Measurements from ENCODE around the gene HS3ST3A1.

HS3ST3A1 gene

GRCh38 chr17:13592427-13592826 is 9.3 kb downstream of the HS3ST3A1 start:
- Histone ChIP-seq H3K9me3 (ENCODE audit: control insufficient read depth, low read length) (no peaks in the 10 kb centered on the region), H3K4me1 (ENCODE audit: control insufficient read depth, insufficient read depth, low read length, poor library complexity, severe bottlenecking) (no peaks in the 10 kb centered on the region), H3K27me3 (replicated peaks; ENCODE audit: control insufficient read depth, insufficient read depth, low read length, poor library complexity, severe bottlenecking) (no peaks in the 10 kb centered on the region), H3K4me3 (ENCODE audit: insufficient read depth, low read depth, low read length, poor library complexity, severe bottlenecking) (no peak overlapping the region), H3K36me3 (ENCODE audit: control insufficient read depth, insufficient read depth, low read length) (no peaks in the 10 kb centered on the region), H3K27ac (ENCODE audit: insufficient read depth, low read length, poor library complexity, severe bottlenecking) (no peak overlapping the region)
- DNase-seq, result no peak

- no peak for DNase-seq
- H3K4me3 ChIP-seq (ENCODE audit: insufficient read depth, low read depth, low read length, poor library complexity, severe bottlenecking), result no peak overlapping the region
- no peak overlapping the region for H3K27ac ChIP-seq (ENCODE audit: insufficient read depth, low read length, poor library complexity, severe bottlenecking)
- no peaks in the 10 kb centered on the region for H3K36me3 ChIP-seq (ENCODE audit: control insufficient read depth, insufficient read depth, low read length)
- H3K9me3 ChIP-seq (ENCODE audit: control insufficient read depth, low read length), result no peaks in the 10 kb centered on the region
- H3K4me1 ChIP-seq (ENCODE audit: control insufficient read depth, insufficient read depth, low read length, poor library complexity, severe bottlenecking), result no peaks in the 10 kb centered on the region
- no peaks in the 10 kb centered on the region for H3K27me3 ChIP-seq (replicated peaks; ENCODE audit: control insufficient read depth, insufficient read depth, low read length, poor library complexity, severe bottlenecking)
These were observed 11.3 kb downstream of the HS3ST3A1 start for GRCh38 chr17:13590441-13590840.

- DNase-seq, result no peak
- no peak overlapping the region for H3K4me3 ChIP-seq (ENCODE audit: insufficient read depth, low read depth, low read length, poor library complexity, severe bottlenecking)
- H3K27ac ChIP-seq (ENCODE audit: insufficient read depth, low read length, poor library complexity, severe bottlenecking), result no peak overlapping the region
- H3K27me3 ChIP-seq (replicated peaks; ENCODE audit: control insufficient read depth, insufficient read depth, low read length, poor library complexity, severe bottlenecking), result no peaks in the 10 kb centered on the region
- H3K4me1 ChIP-seq (ENCODE audit: control insufficient read depth, insufficient read depth, low read length, poor library complexity, severe bottlenecking), result no peaks in the 10 kb centered on the region
- H3K9me3 ChIP-seq (ENCODE audit: control insufficient read depth, low read length), result no peaks in the 10 kb centered on the region
- H3K36me3 ChIP-seq (ENCODE audit: control insufficient read depth, insufficient read depth, low read length), result no peaks in the 10 kb centered on the region
These were observed 12.1 kb downstream of the HS3ST3A1 start for GRCh38 chr17:13589658-13590057.

GRCh38 chr17:13587487-13588338 is 14.0 kb downstream of the HS3ST3A1 start:
- H3K4me1 ChIP-seq (ENCODE audit: control insufficient read depth, insufficient read depth, low read length, poor library complexity, severe bottlenecking), result no peaks in the 10 kb centered on the region
- DNase-seq, result no peak
- no peaks in the 10 kb centered on the region for H3K27me3 ChIP-seq (replicated peaks; ENCODE audit: control insufficient read depth, insufficient read depth, low read length, poor library complexity, severe bottlenecking)
- H3K27ac ChIP-seq (ENCODE audit: insufficient read depth, low read length, poor library complexity, severe bottlenecking), result no peak overlapping the region
- H3K4me3 ChIP-seq (ENCODE audit: insufficient read depth, low read depth, low read length, poor library complexity, severe bottlenecking), result no peak overlapping the region
- no peaks in the 10 kb centered on the region for H3K9me3 ChIP-seq (ENCODE audit: control insufficient read depth, low read length)
- no peaks in the 10 kb centered on the region for H3K36me3 ChIP-seq (ENCODE audit: control insufficient read depth, insufficient read depth, low read length)

- no peak for DNase-seq
- no peaks in the 10 kb centered on the region for H3K27me3 ChIP-seq (replicated peaks; ENCODE audit: control insufficient read depth, insufficient read depth, low read length, poor library complexity, severe bottlenecking)
- no peaks in the 10 kb centered on the region for H3K36me3 ChIP-seq (ENCODE audit: control insufficient read depth, insufficient read depth, low read length)
- H3K27ac ChIP-seq (ENCODE audit: insufficient read depth, low read length, poor library complexity, severe bottlenecking), result no peak overlapping the region
- H3K4me3 ChIP-seq (ENCODE audit: insufficient read depth, low read depth, low read length, poor library complexity, severe bottlenecking), result no peak overlapping the region
- H3K9me3 ChIP-seq (ENCODE audit: control insufficient read depth, low read length), result no peaks in the 10 kb centered on the region
- H3K4me1 ChIP-seq (ENCODE audit: control insufficient read depth, insufficient read depth, low read length, poor library complexity, severe bottlenecking), result no peaks in the 10 kb centered on the region
These were observed 17.0 kb downstream of the HS3ST3A1 start for GRCh38 chr17:13584701-13585080.

- Histone ChIP-seq H3K27ac (ENCODE audit: insufficient read depth, low read length, poor library complexity, severe bottlenecking) (no peak overlapping the region), H3K4me1 (ENCODE audit: control insufficient read depth, insufficient read depth, low read length, poor library complexity, severe bottlenecking) (no peaks in the 10 kb centered on the region)
These were observed 17.6 kb downstream of the HS3ST3A1 start for GRCh38 chr17:13583996-13584700.

GRCh38 chr17:13582776-13583547 is 18.8 kb downstream of the HS3ST3A1 start:
- Histone ChIP-seq H3K4me3 (ENCODE audit: insufficient read depth, low read depth, low read length, poor library complexity, severe bottlenecking) (no peak overlapping the region), H3K36me3 (ENCODE audit: control insufficient read depth, insufficient read depth, low read length) (no peaks in the 10 kb centered on the region), H3K4me1 (ENCODE audit: control insufficient read depth, insufficient read depth, low read length, poor library complexity, severe bottlenecking) (no peaks in the 10 kb centered on the region), H3K9me3 (ENCODE audit: control insufficient read depth, low read length) (no peaks in the 10 kb centered on the region), H3K27ac (ENCODE audit: insufficient read depth, low read length, poor library complexity, severe bottlenecking) (no peak overlapping the region), H3K27me3 (replicated peaks; ENCODE audit: control insufficient read depth, insufficient read depth, low read length, poor library complexity, severe bottlenecking) (no peaks in the 10 kb centered on the region)
- DNase-seq, result no peak

More at GRCh38 chr17:13583996-13584700, 17.6 kb downstream of the HS3ST3A1 start:
- H3K9me3 ChIP-seq (ENCODE audit: control insufficient read depth, low read length), result no peaks in the 10 kb centered on the region
- no peak overlapping the region for H3K4me3 ChIP-seq (ENCODE audit: insufficient read depth, low read depth, low read length, poor library complexity, severe bottlenecking)
- no peak for DNase-seq
- H3K36me3 ChIP-seq (ENCODE audit: control insufficient read depth, insufficient read depth, low read length), result no peaks in the 10 kb centered on the region
- H3K27me3 ChIP-seq (replicated peaks; ENCODE audit: control insufficient read depth, insufficient read depth, low read length, poor library complexity, severe bottlenecking), result no peaks in the 10 kb centered on the region

GRCh38 chr17:13581925-13582324 is 19.8 kb downstream of the HS3ST3A1 start:
- Histone ChIP-seq H3K36me3 (ENCODE audit: control insufficient read depth, insufficient read depth, low read length) (no peaks in the 10 kb centered on the region), H3K4me1 (ENCODE audit: control insufficient read depth, insufficient read depth, low read length, poor library complexity, severe bottlenecking) (no peaks in the 10 kb centered on the region), H3K4me3 (ENCODE audit: insufficient read depth, low read depth, low read length, poor library complexity, severe bottlenecking) (no peak overlapping the region), H3K9me3 (ENCODE audit: control insufficient read depth, low read length) (no peaks in the 10 kb centered on the region), H3K27ac (ENCODE audit: insufficient read depth, low read length, poor library complexity, severe bottlenecking) (no peak overlapping the region), H3K27me3 (replicated peaks; ENCODE audit: control insufficient read depth, insufficient read depth, low read length, poor library complexity, severe bottlenecking) (no peaks in the 10 kb centered on the region)
- no peak for DNase-seq

GRCh38 chr17:13580790-13581189 is 20.9 kb downstream of the HS3ST3A1 start:
- Histone ChIP-seq H3K9me3 (ENCODE audit: control insufficient read depth, low read length) (no peaks in the 10 kb centered on the region), H3K4me3 (ENCODE audit: insufficient read depth, low read depth, low read length, poor library complexity, severe bottlenecking) (no peak overlapping the region), H3K36me3 (ENCODE audit: control insufficient read depth, insufficient read depth, low read length) (no peaks in the 10 kb centered on the region), H3K4me1 (ENCODE audit: control insufficient read depth, insufficient read depth, low read length, poor library complexity, severe bottlenecking) (no peaks in the 10 kb centered on the region), H3K27ac (ENCODE audit: insufficient read depth, low read length, poor library complexity, severe bottlenecking) (no peak overlapping the region), H3K27me3 (replicated peaks; ENCODE audit: control insufficient read depth, insufficient read depth, low read length, poor library complexity, severe bottlenecking) (no peaks in the 10 kb centered on the region)
- no peak for DNase-seq

Measured in effector memory CD4-positive, alpha-beta T cell (primary cell).